ENCODE data around the gene CARS2.
A peak's percentile ranks its signal among the peaks of the same experiment; 100 is the strongest.

CARS2 gene

DNA sequence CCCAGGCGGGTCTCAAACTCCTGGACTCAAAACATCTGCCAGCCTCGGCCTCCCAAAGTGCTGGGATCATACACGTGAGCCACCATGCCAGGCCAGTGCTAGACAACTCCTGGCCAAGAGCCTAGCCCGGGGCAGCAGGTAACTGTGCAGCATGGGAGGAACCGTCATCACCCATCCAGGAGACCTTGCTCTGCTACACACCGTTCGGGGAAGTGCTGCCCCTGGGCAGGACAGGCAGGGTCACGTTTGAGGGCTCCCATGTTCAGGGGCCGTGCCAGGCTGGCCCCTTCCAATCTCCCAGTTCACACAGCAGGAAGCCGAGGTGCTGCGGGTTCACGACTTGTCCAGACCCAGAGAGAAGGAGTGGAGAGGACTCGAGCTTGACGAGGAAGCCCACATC is 55.5 kb downstream of the CARS2 start:
- no peak for FAIRE-seq
- TF ChIP-seq POLR2A (IDR thresholded peaks at IDR 0.05; ENCODE audit: low read depth, low read length): no peak
- no peak for TF ChIP-seq TAF1 (IDR thresholded peaks at IDR 0.05; ENCODE audit: low read depth, low read length)
- no peak for TF ChIP-seq SPI1 (IDR thresholded peaks at IDR 0.05; ENCODE audit: low read depth, low read length)
- no peak for TF ChIP-seq POU2F2 (IDR thresholded peaks at IDR 0.05; ENCODE audit: low read depth, low read length)
- TF ChIP-seq PAX5 (IDR thresholded peaks at IDR 0.05; ENCODE audit: insufficient read depth, low read length, severe bottlenecking): no peak
- no peak for DNase-seq (ENCODE audit: insufficient read length, low spot score)

- TF ChIP-seq SPI1 (IDR thresholded peaks at IDR 0.05; ENCODE audit: low read depth, low read length): no peak
- TF ChIP-seq PAX5 (IDR thresholded peaks at IDR 0.05; ENCODE audit: insufficient read depth, low read length, severe bottlenecking): no peak
- FAIRE-seq: no peak
These were observed 56.4 kb downstream of the CARS2 start for GRCh38 chr13:110649551-110649950.

DNA sequence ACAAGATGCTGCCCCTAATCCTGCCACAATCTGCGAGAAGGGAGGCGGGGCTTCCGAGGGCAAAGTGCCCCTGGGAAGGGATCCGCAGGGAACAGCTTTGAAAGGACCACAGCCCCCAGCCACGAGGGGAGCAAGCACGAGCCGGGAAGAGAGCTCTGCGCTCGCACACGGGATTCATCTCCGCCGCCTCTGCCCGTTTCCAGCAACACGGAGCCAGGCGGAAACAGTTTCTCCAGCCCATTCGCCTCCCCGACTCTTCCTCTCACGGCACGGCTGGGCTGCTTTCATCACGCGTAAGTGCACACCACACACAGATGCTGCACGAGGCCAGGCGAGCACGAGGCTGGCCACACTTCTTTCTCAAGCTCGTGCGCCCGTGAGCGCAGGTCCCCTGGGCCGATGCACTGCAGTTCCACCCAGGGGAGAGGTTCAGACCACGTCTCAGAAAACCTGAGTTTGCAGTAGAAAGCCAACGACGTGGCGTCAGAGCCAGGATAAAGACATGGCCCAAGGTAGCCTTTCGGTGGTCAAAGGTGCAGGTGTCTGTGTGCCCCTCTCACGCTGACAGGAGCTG is 57.0 kb downstream of the CARS2 start:
- FAIRE-seq (no peak), DNase-seq (ENCODE audit: insufficient read length, low spot score) (no peak)
- TF ChIP-seq PAX5 (IDR thresholded peaks at IDR 0.05; ENCODE audit: insufficient read depth, low read length, severe bottlenecking) (no peak), TAF1 (IDR thresholded peaks at IDR 0.05; ENCODE audit: low read depth, low read length) (no peak)

More at GRCh38 chr13:110649551-110649950, 56.4 kb downstream of the CARS2 start:
- DNase-seq (ENCODE audit: insufficient read length, low spot score): no peak

DNA sequence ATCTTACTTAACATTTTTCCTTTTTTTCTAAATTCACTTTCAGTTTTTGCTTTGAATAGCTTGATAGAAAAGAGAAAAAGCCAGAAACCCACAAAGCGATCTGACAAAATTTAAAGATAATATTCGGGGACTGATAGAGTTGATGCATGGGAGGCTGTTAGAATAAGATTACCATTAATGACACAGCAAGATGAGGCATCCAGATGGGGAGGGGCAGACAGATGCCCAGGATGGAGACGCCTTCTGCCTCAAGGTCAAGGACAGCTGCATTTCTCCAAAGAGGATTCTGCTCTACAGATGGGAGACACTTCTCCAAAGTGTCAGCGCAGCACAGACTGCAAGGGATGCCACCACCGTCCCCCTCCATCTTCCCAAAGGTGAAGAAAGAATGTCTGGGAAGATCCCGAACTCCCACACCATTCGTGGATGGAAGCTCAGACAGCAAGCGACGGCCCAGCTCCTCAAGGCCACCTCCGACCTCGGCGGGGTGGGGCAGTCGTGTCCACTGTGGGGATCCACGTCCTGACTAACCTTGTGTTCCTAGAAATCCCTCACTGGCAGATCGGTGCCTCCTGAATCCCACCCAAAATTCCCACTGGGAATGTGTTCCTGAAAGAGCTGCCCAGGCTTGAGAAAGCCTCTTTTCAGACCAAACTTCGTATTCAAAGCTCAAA is 57.6 kb downstream of the CARS2 start:
- TF ChIP-seq PAX5 (IDR thresholded peaks at IDR 0.05; ENCODE audit: insufficient read depth, low read length, severe bottlenecking): no peak
- no peak for TF ChIP-seq TAF1 (IDR thresholded peaks at IDR 0.05; ENCODE audit: low read depth, low read length)
- no peak for TF ChIP-seq POLR2AphosphoS5 (IDR thresholded peaks at IDR 0.05; ENCODE audit: low read depth, low read length)
- no peak for TF ChIP-seq POU2F2 (IDR thresholded peaks at IDR 0.05; ENCODE audit: low read depth, low read length)
- TF ChIP-seq POLR2A (IDR thresholded peaks at IDR 0.05; ENCODE audit: low read depth, low read length): no peak
- TF ChIP-seq SPI1 (IDR thresholded peaks at IDR 0.05; ENCODE audit: low read depth, low read length): no peak
- no peak for DNase-seq (ENCODE audit: insufficient read length, low spot score)
- no peak for FAIRE-seq

DNA sequence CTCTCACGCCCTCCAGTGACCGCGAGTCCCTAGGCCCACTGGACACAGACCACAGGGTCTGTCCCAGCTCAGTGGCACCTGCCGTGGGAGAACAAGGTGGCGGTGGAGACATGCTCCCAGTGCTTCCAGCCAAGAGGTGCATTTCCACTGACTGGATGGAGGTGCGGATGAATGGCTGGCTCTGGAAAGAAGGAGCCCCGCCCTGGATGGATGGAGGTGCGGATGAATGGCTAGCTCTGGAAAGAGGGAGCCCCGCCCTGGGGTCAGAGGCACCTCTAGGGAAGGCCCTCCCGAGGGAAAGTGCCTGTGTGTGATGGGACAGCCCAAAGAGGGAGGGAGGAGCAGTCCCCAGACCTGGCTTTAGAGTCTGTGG is 58.6 kb downstream of the CARS2 start:
- no peak for FAIRE-seq

GRCh38 chr13:110646442-110647364 is 59.2 kb downstream of the CARS2 start:
- FAIRE-seq (no peak), DNase-seq (ENCODE audit: insufficient read length, low spot score) (no peak)
- TF ChIP-seq TAF1 (IDR thresholded peaks at IDR 0.05; ENCODE audit: low read depth, low read length) (no peak), PAX5 (IDR thresholded peaks at IDR 0.05; ENCODE audit: insufficient read depth, low read length, severe bottlenecking) (no peak), POLR2A (IDR thresholded peaks at IDR 0.05; ENCODE audit: low read depth, low read length) (no peak), POU2F2 (IDR thresholded peaks at IDR 0.05; ENCODE audit: low read depth, low read length) (no peak), SPI1 (IDR thresholded peaks at IDR 0.05; ENCODE audit: low read depth, low read length) (no peak), POLR2AphosphoS5 (IDR thresholded peaks at IDR 0.05; ENCODE audit: low read depth, low read length) (no peak)

More for the DNA sequence above, 58.6 kb downstream of the CARS2 start:
- no peak for DNase-seq (ENCODE audit: insufficient read length, low spot score)
- TF ChIP-seq SPI1 (IDR thresholded peaks at IDR 0.05; ENCODE audit: low read depth, low read length) (no peak), TAF1 (IDR thresholded peaks at IDR 0.05; ENCODE audit: low read depth, low read length) (no peak), POU2F2 (IDR thresholded peaks at IDR 0.05; ENCODE audit: low read depth, low read length) (no peak), POLR2AphosphoS5 (IDR thresholded peaks at IDR 0.05; ENCODE audit: low read depth, low read length) (no peak), PAX5 (IDR thresholded peaks at IDR 0.05; ENCODE audit: insufficient read depth, low read length, severe bottlenecking) (no peak), POLR2A (IDR thresholded peaks at IDR 0.05; ENCODE audit: low read depth, low read length) (no peak)

DNA sequence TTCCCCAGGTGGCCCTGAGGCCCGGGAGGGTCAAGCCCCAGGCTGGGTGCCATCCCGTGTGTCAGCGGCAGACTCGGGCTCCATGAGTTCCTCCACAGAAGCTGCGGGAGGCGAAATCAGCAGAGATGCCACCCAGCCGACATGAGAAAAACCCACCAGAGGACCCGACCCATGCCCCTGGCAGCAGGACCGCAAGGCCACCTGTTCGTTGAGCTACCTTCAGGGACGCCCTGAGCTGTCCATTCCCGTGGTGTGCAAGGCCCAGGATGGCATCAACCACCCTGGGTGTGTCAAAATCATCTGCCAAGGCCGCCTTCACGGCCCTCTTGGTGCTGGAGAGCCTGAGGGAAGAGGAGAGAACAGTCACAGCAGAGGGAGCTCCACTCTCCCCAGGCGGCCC is 60.2 kb downstream of the CARS2 start:
- DNase-seq (ENCODE audit: insufficient read length, low spot score): no peak
- TF ChIP-seq POLR2AphosphoS5 (IDR thresholded peaks at IDR 0.05; ENCODE audit: low read depth, low read length): no peak
- no peak for FAIRE-seq

GRCh38 chr13:110644892-110645521 is 60.9 kb downstream of the CARS2 start:
- peak; percentile 74 for DNase-seq (ENCODE audit: insufficient read length, low spot score)
- TF ChIP-seq POLR2A (IDR thresholded peaks at IDR 0.05; ENCODE audit: low read depth, low read length) (no peak), POU2F2 (IDR thresholded peaks at IDR 0.05; ENCODE audit: low read depth, low read length) (0 out of 2 replicates have a peak, but pooled peaks have one; percentile 11)
- FAIRE-seq: peak; percentile 91

GRCh38 chr13:110643768-110644421 is 62.0 kb downstream of the CARS2 start:
- FAIRE-seq (no peak), DNase-seq (ENCODE audit: insufficient read length, low spot score) (no peak)
- TF ChIP-seq SPI1 (IDR thresholded peaks at IDR 0.05; ENCODE audit: low read depth, low read length) (no peak), POU2F2 (IDR thresholded peaks at IDR 0.05; ENCODE audit: low read depth, low read length) (no peak), TAF1 (IDR thresholded peaks at IDR 0.05; ENCODE audit: low read depth, low read length) (no peak), POLR2A (IDR thresholded peaks at IDR 0.05; ENCODE audit: low read depth, low read length) (no peak), PAX5 (IDR thresholded peaks at IDR 0.05; ENCODE audit: insufficient read depth, low read length, severe bottlenecking) (no peak), POLR2AphosphoS5 (IDR thresholded peaks at IDR 0.05; ENCODE audit: low read depth, low read length) (no peak)

Measured in GM12891 (cell line).